H9 (cell line): Measurements from ENCODE around the gene RPL35. TPM values are rescaled to one million over a fixed set of nuclear protein-coding genes. Genes with fewer than 3 reads are reported as not detected.

Experiments used
- DNase-seq: peaks from one replicate; pipeline ENCODE4 v3.0.0-alpha.2; 2017
- H2AFZ ChIP-seq: one replicate; pipeline ENCODE4 v1.6.1; 2013; ENCODE audit warnings: mild to moderate bottlenecking, low read length, control low read depth, moderate library complexity
- H2AK5ac ChIP-seq: 2 replicates; pipeline ENCODE4 v1.6.1; 2013; ENCODE audit warnings: low read length, control low read depth, mixed read lengths; ENCODE audit not compliant: insufficient read length
- H2BK120ac ChIP-seq: one replicate; pipeline ENCODE4 v1.6.1; 2013; ENCODE audit warnings: low read depth, mild to moderate bottlenecking, low read length, control low read depth, inconsistent platforms; ENCODE audit not compliant: poor library complexity, severe bottlenecking
- H2BK12ac ChIP-seq: 2 replicates; pipeline ENCODE4 v1.6.1; 2013; ENCODE audit warnings: low read length, control low read depth, mixed read lengths, low read depth; ENCODE audit not compliant: insufficient read length
- H2BK15ac ChIP-seq: 2 replicates; pipeline ENCODE4 v1.6.1; 2013; ENCODE audit warnings: low read depth, low read length, control low read depth
- H2BK20ac ChIP-seq: one replicate; pipeline ENCODE4 v1.6.1; 2013; ENCODE audit warnings: low read depth, mild to moderate bottlenecking, low read length, control low read depth, inconsistent platforms; ENCODE audit not compliant: poor library complexity, severe bottlenecking
- H2BK5ac ChIP-seq: 2 replicates; pipeline ENCODE4 v1.6.1; 2013; ENCODE audit warnings: low read length, control low read depth, mixed read lengths; ENCODE audit not compliant: insufficient read length
- H3K14ac ChIP-seq: 2 replicates; pipeline ENCODE4 v1.6.1; 2013; ENCODE audit warnings: low read length, control low read depth; ENCODE audit not compliant: insufficient read depth
- H3K18ac ChIP-seq: 2 replicates; pipeline ENCODE4 v1.6.1; 2013; ENCODE audit warnings: low read depth, mild to moderate bottlenecking, mixed read lengths, low read length, control low read depth; ENCODE audit not compliant: insufficient read length
- H3K23ac ChIP-seq: 2 replicates; pipeline ENCODE4 v1.6.1; 2013; ENCODE audit warnings: low read length, control low read depth, mixed read lengths, low read depth; ENCODE audit not compliant: insufficient read length
- H3K23me2 ChIP-seq: 2 replicates; pipeline ENCODE4 v1.6.1; 2013; ENCODE audit warnings: low read depth, mild to moderate bottlenecking, mixed read lengths, low read length, control low read depth; ENCODE audit not compliant: insufficient read length, poor library complexity, severe bottlenecking
- H3K27ac ChIP-seq: 2 replicates; pipeline ENCODE4 v1.5.1; 2013; ENCODE audit warnings: low read length, control low read depth, mixed read lengths, low read depth; ENCODE audit not compliant: insufficient read length
- H3K27me3 ChIP-seq: 2 replicates; pipeline ENCODE4 v1.6.1; 2013; ENCODE audit warnings: low read length, control low read depth, inconsistent platforms; ENCODE audit not compliant: insufficient read depth
- H3K4ac ChIP-seq: 2 replicates; pipeline ENCODE4 v1.6.1; 2013; ENCODE audit warnings: low read depth, mild to moderate bottlenecking, control low read depth, inconsistent platforms, low read length, moderate library complexity
- H3K4me1 ChIP-seq: 2 replicates; pipeline ENCODE4 v1.6.1; 2013; ENCODE audit warnings: low read length, control low read depth, inconsistent platforms; ENCODE audit not compliant: insufficient read depth
- H3K4me2 ChIP-seq: 2 replicates; pipeline ENCODE4 v1.6.1; 2013; ENCODE audit warnings: low read length, control low read depth, mixed read lengths; ENCODE audit not compliant: insufficient read length, insufficient read depth
- H3K56ac ChIP-seq: 2 replicates; pipeline ENCODE4 v1.6.1; 2013; ENCODE audit warnings: low read depth, mild to moderate bottlenecking, mixed read lengths, low read length, control low read depth; ENCODE audit not compliant: insufficient read length
- H3K79me1 ChIP-seq: 2 replicates; pipeline ENCODE4 v1.6.1; 2013; ENCODE audit warnings: low read depth, mild to moderate bottlenecking, moderate library complexity, low read length, control low read depth, inconsistent platforms; ENCODE audit not compliant: insufficient read depth, poor library complexity, severe bottlenecking
- H3K79me2 ChIP-seq: 2 replicates; pipeline ENCODE4 v1.6.1; 2013; ENCODE audit warnings: low read length, control low read depth, inconsistent platforms; ENCODE audit not compliant: insufficient read depth
- H3K9ac ChIP-seq: 2 replicates; pipeline ENCODE4 v1.6.1; 2013; ENCODE audit warnings: low read length, control low read depth, mixed read lengths; ENCODE audit not compliant: insufficient read length; ENCODE audit errors: extremely low read depth
- H3K9me3 ChIP-seq: one replicate; pipeline ENCODE4 v1.6.1; 2013; ENCODE audit warnings: low read depth, low read length, inconsistent platforms; ENCODE audit not compliant: control insufficient read depth
- H3T11ph ChIP-seq: one replicate; pipeline ENCODE4 v1.6.1; 2013; ENCODE audit warnings: mild to moderate bottlenecking, low read length, control low read depth, inconsistent platforms
- H4K20me1 ChIP-seq: one replicate; pipeline ENCODE4 v1.6.1; 2013; ENCODE audit not compliant: control insufficient read depth, insufficient read length, insufficient read depth
- H4K5ac ChIP-seq: 2 replicates; pipeline ENCODE4 v1.6.1; 2013; ENCODE audit warnings: low read depth, mild to moderate bottlenecking, mixed read lengths, low read length, control low read depth; ENCODE audit not compliant: insufficient read length
- H4K8ac ChIP-seq: replicated peaks from 2 replicates; pipeline ENCODE4 v1.6.1; 2013; ENCODE audit warnings: low read length, control low read depth, mixed read lengths, low read depth; ENCODE audit not compliant: insufficient read length
- H4K91ac ChIP-seq: 2 replicates; pipeline ENCODE4 v1.6.1; 2013; ENCODE audit warnings: low read depth, mild to moderate bottlenecking, moderate library complexity, mixed read lengths, low read length, control low read depth; ENCODE audit not compliant: insufficient read length
- H3K27ac Mint-ChIP-seq, 3 experiments: 2 replicates in 2 of 3; 3 replicates in 1 of 3; pipeline ENCODE4 v1.8.0; 2020 to 2021; ENCODE audit warnings: mixed read lengths in 3 of 3, mild to moderate bottlenecking in 1 of 3, moderate library complexity in 1 of 3
- H3K27me3 Mint-ChIP-seq: 2 replicates; pipeline ENCODE4 v1.8.0; 2021; ENCODE audit warnings: low read depth, mild to moderate bottlenecking, moderate library complexity, mixed read lengths
- H3K36me3 Mint-ChIP-seq, 3 experiments: 2 replicates in 2 of 3; 3 replicates in 1 of 3; pipeline ENCODE4 v1.8.0; 2020 to 2021; ENCODE audit warnings: low read depth in 3 of 3, mixed read lengths in 3 of 3; ENCODE audit not compliant: insufficient read depth in 1 of 3
- H3K4me1 Mint-ChIP-seq, 2 experiments: 2 replicates each; pipeline ENCODE4 v1.8.0; 2020; ENCODE audit warnings: mixed read lengths in 2 of 2
- H3K4me3 Mint-ChIP-seq, 2 experiments: 2 replicates in 1 of 2; 3 replicates in 1 of 2; pipeline ENCODE4 v1.8.0; 2020 to 2021; ENCODE audit warnings: mild to moderate bottlenecking in 2 of 2, mixed read lengths in 2 of 2, moderate library complexity in 1 of 2
- H3K9me3 Mint-ChIP-seq, 2 experiments: 2 replicates in 1 of 2; 3 replicates in 1 of 2; pipeline ENCODE4 v1.8.0; 2020; ENCODE audit warnings: mild to moderate bottlenecking in 2 of 2, mixed read lengths in 2 of 2, moderate library complexity in 1 of 2
- CTCF ChIP-seq: fragments of 200-600 bp; sonication (generic); conservative IDR thresholded peaks from 3 replicates; pipeline ENCODE4 v1.8.0; 2021; ENCODE audit warnings: antibody characterized with exemption, mild to moderate bottlenecking
- WGBS: extraction: QIAGEN DNeasy Blood & Tissue Kit; methylation state at CpG from one replicate; pipeline ENCODE4 v1.1.7; 2013; ENCODE audit warnings: missing lambda C conversion rate, low lambda C conversion rate, mixed read lengths; ENCODE audit not compliant: insufficient read length; ENCODE audit errors: extremely low coverage; 5-methylcytosine and 5-hydroxymethylcytosine counted together
- total RNA-seq: library from RNA; stranded (reverse); gene quantifications from 2 replicates; pipeline ENCODE4 v1.2.1, GENCODE V29; 2021

RPL35 gene
- total RNA-seq, 1 experiment from 2014 or later, result 1,840 TPM

- Mint-ChIP-seq H3K27ac (peak overlapping the region; percentile 77 to 95 (median 85); a peak in 6 of 7 replicates), H3K36me3 (peaks cover 20 to 40% (median 30%) of the 10 kb centered on the region in 3 experiments), H3K9me3 (no peaks in the 10 kb centered on the region; a peak in 1 of 5 replicates), H3K27me3 (no peaks in the 10 kb centered on the region), H3K4me1 (peaks cover 36 to 44% of the 10 kb centered on the region in 2 experiments), H3K4me3 (peak overlapping the region; percentile 87 to 95)
- H3K23me2 ChIP-seq, result peaks cover 8% of the 10 kb centered on the region
- H3K4me1 ChIP-seq, result peaks cover 6% of the 10 kb centered on the region
- no peak overlapping the region for H2BK15ac ChIP-seq
- no peaks in the 10 kb centered on the region for H4K20me1 ChIP-seq
- no peak overlapping the region for H2AFZ ChIP-seq
- H3K14ac ChIP-seq, result peak overlapping the region; percentile 87; the same call in 1 of the 2 replicates
- no peak overlapping the region for H2BK12ac ChIP-seq
- H4K8ac ChIP-seq, result no peak overlapping the region
- no peak overlapping the region for H3K56ac ChIP-seq
- no peak overlapping the region for H3K4ac ChIP-seq
- no peak overlapping the region for H4K5ac ChIP-seq
- H2BK5ac ChIP-seq, result no peak overlapping the region
- H2BK20ac ChIP-seq, result no peak overlapping the region
- H3K4me2 ChIP-seq, result peak overlapping the region; percentile 93
- H3K18ac ChIP-seq, result no peak overlapping the region
- WGBS, result no CpG with 5 or more reads among the region's 12 CpGs
- no peaks in the 10 kb centered on the region for H3K27me3 ChIP-seq
- peaks cover 9% of the 10 kb centered on the region for H3K79me1 ChIP-seq
- no peak overlapping the region for H4K91ac ChIP-seq
- no peak for TF ChIP-seq CTCF
- no peak overlapping the region for H2BK120ac ChIP-seq
- peaks cover 27% of the 10 kb centered on the region; the same call in 1 of the 2 replicates for H3K79me2 ChIP-seq
- H3K23ac ChIP-seq, result no peak overlapping the region
- no peak overlapping the region for H3T11ph ChIP-seq
- H2AK5ac ChIP-seq, result no peak overlapping the region
- no peak for DNase-seq
- H3K9me3 ChIP-seq, result no peaks in the 10 kb centered on the region
- H3K27ac ChIP-seq, result no peak overlapping the region
- H3K9ac ChIP-seq, result peak overlapping the region; percentile 88
These were observed 8.3 kb upstream of the RPL35 start for GRCh38 chr9:124869986-124870560.
